ENCODE data around the gene SEMA4D.

The SEMA4D gene

DNA sequence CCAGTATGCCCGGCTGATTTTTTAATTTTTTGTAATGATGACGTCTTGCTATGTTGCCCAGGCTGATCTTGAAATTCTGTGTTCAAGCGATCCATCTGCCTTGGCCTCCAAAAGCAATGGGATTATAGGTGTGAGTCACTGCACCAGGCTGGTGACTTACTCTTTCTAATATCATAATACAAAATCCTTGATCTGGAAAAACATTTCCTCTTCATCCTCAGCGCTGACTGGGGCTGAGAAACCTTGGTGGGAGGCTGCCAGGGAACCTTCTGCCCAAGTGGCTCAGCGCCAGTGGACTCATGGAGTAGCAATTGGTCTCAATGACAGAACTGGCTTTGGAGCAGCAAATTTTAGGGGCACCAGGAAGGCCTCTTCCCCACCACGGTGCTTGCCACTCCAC is 17.5 kb upstream of the SEMA4D start:
- H3K4me3 ChIP-seq (replicated peaks; ENCODE audit: low read depth, low read length) = no peak overlapping the region
- TF ChIP-seq, protein P1, sequence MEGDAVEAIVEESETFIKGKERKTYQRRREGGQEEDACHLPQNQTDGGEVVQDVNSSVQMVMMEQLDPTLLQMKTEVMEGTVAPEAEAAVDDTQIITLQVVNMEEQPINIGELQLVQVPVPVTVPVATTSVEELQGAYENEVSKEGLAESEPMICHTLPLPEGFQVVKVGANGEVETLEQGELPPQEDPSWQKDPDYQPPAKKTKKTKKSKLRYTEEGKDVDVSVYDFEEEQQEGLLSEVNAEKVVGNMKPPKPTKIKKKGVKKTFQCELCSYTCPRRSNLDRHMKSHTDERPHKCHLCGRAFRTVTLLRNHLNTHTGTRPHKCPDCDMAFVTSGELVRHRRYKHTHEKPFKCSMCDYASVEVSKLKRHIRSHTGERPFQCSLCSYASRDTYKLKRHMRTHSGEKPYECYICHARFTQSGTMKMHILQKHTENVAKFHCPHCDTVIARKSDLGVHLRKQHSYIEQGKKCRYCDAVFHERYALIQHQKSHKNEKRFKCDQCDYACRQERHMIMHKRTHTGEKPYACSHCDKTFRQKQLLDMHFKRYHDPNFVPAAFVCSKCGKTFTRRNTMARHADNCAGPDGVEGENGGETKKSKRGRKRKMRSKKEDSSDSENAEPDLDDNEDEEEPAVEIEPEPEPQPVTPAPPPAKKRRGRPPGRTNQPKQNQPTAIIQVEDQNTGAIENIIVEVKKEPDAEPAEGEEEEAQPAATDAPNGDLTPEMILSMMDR (IDR thresholded peaks at IDR 0.05; ENCODE audit: low read length, missing control alignments) = no peak
- no peak for DNase-seq (ENCODE audit: low read depth)

DNA sequence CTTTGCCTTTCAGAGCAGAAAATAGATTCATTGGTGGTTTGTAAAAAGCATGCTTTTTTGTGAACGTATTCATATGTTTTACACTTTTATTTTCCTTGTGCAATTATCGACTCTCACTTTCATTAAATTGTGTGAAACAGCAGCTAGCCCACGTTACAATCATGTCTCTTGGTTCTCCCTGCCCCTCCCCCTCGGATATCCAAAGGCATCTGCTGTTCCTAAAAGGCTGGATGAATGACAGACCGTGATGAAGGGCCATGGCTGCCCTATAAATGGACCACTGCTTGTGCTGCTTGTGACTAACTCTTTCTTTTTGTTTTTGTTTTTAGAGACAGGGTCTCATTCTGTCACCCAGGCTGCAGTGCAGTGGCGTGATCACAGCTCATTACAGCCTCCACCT is 17.0 kb upstream of the SEMA4D start:
- TF ChIP-seq, protein P1 (IDR thresholded peaks at IDR 0.05; ENCODE audit: low read length, missing control alignments) = no peak
- DNase-seq (ENCODE audit: low read depth) = no peak
- no peak overlapping the region for H3K4me3 ChIP-seq (replicated peaks; ENCODE audit: low read depth, low read length)

DNA sequence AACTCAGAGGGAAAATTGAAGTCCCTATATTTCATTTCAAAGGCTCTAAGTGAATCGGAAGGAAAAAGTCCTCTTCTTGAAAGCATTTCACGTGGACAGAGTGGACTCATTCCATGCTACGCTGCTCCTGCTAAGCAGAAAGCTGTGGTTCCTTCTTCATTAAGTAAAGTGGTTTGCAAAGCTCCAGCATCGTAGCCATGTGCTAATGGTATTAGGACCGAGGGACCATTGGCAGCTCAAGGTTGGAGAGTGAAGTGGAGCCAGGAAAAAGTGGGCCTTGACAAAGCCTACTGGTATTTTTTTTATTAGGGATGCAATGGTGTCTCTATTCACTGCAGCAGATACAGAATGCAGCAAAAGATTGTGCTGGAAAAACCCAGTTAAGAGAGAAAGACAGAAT is 16.4 kb upstream of the SEMA4D start:
- H3K4me3 ChIP-seq (replicated peaks; ENCODE audit: low read depth, low read length) = no peak overlapping the region
- TF ChIP-seq, protein P1 (IDR thresholded peaks at IDR 0.05; ENCODE audit: low read length, missing control alignments) = no peak
- no peak for DNase-seq (ENCODE audit: low read depth)

DNA sequence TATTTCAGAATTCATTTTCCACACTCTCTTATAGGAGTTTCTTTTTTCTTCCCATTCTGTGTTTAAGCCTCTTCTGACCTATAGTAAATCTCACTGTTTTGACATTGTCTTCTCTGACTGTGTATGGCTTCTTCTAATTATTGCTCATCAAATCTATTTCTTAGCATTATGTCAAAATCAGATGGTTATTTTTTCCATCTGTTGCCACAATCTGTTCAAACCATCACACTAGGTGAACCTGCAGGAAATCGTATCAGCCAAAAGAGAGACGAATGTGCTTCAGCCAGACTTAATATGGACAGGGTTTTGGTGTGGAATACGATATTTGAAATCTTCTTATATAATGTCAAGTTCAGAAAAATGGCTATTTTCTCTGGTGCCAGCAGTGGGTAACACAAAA is 15.9 kb upstream of the SEMA4D start:
- no peak for DNase-seq (ENCODE audit: low read depth)
- H3K4me3 ChIP-seq (replicated peaks; ENCODE audit: low read depth, low read length) = no peak overlapping the region
- TF ChIP-seq, protein P1 (IDR thresholded peaks at IDR 0.05; ENCODE audit: low read length, missing control alignments) = no peak

DNA sequence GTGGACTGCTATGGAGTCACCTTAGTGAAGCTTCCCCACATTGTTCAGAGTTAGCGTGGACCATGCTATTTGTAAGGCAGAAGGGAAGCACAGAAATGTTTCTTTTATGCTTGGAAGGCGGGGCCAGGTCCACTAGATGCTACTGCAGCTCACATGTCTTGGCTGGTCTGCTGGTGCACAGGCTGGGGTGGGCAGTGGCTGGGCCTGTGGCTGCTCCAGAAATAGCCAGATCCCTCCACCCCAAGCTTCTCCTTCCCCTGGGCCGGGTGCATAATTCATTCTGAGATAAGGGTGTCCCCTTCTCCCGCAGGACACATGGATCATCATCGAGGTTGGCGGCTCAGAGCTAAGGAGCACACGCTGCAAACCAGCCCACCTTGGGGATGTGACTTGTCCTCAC is 14.5 kb upstream of the SEMA4D start:
- no peak overlapping the region for H3K4me3 ChIP-seq (replicated peaks; ENCODE audit: low read depth, low read length)
- TF ChIP-seq, protein P1 (IDR thresholded peaks at IDR 0.05; ENCODE audit: low read length, missing control alignments) = no peak
- no peak for DNase-seq (ENCODE audit: low read depth)

DNA sequence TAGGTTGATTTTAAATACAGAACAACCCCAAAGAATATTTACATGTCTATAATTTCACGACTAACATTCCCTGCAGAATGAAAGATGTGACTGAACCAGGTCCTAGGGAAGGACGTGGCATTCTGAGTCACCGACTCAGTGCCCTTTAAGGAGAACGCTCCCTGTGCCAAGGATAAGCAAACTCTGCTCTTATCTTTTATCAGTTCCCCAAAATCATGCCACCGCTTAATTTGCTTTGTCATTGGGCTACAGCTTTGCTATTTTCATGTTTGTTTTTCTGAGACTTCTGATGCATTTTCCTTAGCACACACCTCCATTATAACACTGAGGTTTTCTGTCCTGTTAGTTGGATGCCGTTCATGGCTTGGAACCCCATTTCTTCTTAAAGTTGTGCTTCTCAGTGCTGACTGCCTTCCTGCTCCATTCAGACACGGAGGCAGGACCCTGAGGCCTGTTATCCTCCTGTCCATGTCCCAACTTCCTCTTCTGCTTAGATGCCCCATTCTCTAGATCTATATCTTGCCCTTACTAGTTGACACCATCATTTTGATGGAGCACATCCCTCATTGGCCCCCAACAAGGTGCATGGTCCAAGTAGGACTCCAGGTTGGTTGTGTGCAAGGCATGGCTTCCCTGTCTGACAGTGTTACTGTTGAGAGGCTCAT is 11.2 kb upstream of the SEMA4D start:
- DNase-seq (ENCODE audit: low read depth) = no peak
- no peak overlapping the region for H3K4me3 ChIP-seq (replicated peaks; ENCODE audit: low read depth, low read length)
- TF ChIP-seq, protein P1 (IDR thresholded peaks at IDR 0.05; ENCODE audit: low read length, missing control alignments) = no peak

DNA sequence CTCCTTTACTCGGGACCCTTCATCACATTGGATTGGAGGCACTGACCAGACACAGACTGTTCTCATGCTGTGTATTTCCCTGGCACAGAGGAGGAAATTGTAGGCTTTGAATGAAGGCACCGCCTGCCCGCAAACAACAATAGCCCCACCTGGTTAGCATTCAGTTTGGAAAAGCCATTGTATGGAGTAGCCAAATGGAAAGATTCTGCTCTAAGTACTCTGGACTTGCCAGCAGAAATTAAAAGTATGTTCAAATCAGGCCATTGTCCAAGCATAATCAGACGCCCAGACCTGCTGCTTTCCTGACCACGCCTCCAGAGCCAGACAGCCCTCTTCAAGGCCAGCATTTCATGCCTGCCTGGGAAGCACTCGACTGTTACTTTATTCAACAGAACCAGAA is 8.0 kb upstream of the SEMA4D start:
- H3K4me3 ChIP-seq (replicated peaks; ENCODE audit: low read depth, low read length) = no peak overlapping the region
- TF ChIP-seq, protein P1 (IDR thresholded peaks at IDR 0.05; ENCODE audit: low read length, missing control alignments) = no peak
- no peak for DNase-seq (ENCODE audit: low read depth)

Data from fibroblast of pulmonary artery (primary cell).